Activated CD8-positive, alpha-beta memory T cell treated with anti-CD3 and anti-CD28 coated beads for 36 hours (primary cell): ENCODE measurements around the gene NRF1. TPM values are rescaled to one million over a fixed set of nuclear protein-coding genes. Genes with fewer than 3 reads are reported as not detected.

ENCODE experiments used
- CTCF ChIA-PET: fragments of 350-600 bp; sonication (Branson Sonifier 250); formaldehyde crosslinking; loops from one replicate; lab custom pipeline; 2021; ENCODE audit warnings: antibody characterized with exemption; lab: Charles Lee
- POLR2A ChIA-PET: fragments of 350-600 bp; sonication (Branson Sonifier 250); formaldehyde crosslinking; loops from one replicate; lab custom pipeline; 2021; ENCODE audit warnings: antibody characterized with exemption; lab: Charles Lee
- total RNA-seq, 2 experiments: library from RNA; stranded (reverse); gene quantifications; one replicate each; pipeline ENCODE4 v1.2.3, GENCODE V29; 2021

Gene NRF1
- total RNA-seq, 2 experiments from 2014 or later, result 21.8 to 23.3 TPM

GRCh38 chr7:129604713-129605437, 6.6 kb upstream of the NRF1 start:
- CTCF ChIA-PET, result interaction anchor here (0.9 to 2.1 kb wide), 2 partner anchors 176 to 237 kb away, joined by 3 to 7 read pairs; no protein-coding TSS in a partner anchor
- POLR2A ChIA-PET, result interaction anchor here (0.7 kb wide), 1 partner anchor 19 kb away, joined by 3 read pairs; no protein-coding TSS in a partner anchor

GRCh38 chr7:129605960-129606614, 5.4 kb upstream of the NRF1 start:
- ChIA-PET CTCF (interaction anchor here (0.6 to 2.1 kb wide), 3 partner anchors 61 to 238 kb away, joined by 3 to 7 read pairs (median 4); no protein-coding TSS in a partner anchor), POLR2A (no interaction called here)

DNA sequence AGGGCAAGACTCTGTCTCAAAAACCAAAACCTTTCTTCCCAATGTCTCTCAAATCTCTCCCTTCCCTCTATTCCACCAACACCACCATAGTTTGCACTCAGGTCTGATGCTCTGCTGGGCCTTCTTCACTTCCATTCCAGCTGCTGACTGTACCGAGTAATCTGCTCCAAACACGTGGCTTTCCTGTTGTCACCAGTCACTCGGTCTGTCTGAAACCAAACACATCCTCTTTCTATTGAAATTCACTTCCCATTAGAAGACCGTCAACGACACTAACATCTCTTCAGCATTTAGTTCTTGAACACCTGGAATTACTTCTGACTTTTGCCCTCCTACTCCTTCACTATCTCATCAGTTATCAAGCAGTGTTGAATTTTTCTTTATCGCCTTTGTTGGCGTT, 4.7 kb upstream of the NRF1 start:
- ChIA-PET POLR2A (no interaction called here), CTCF (interaction anchor here (2.1 kb wide), 1 partner anchor 239 kb away, joined by 7 read pairs; no protein-coding TSS in a partner anchor)

GRCh38 chr7:129607471-129608120, 3.9 kb upstream of the NRF1 start:
- CTCF ChIA-PET, result interaction anchor here (0.6 to 1.3 kb wide), 6 partner anchors 11 to 234 kb away, joined by 3 to 5 read pairs (median 3); no protein-coding TSS in a partner anchor
- POLR2A ChIA-PET, result interaction anchor here (0.6 kb wide), 1 partner anchor 109 kb away, joined by 3 read pairs; no protein-coding TSS in a partner anchor

DNA sequence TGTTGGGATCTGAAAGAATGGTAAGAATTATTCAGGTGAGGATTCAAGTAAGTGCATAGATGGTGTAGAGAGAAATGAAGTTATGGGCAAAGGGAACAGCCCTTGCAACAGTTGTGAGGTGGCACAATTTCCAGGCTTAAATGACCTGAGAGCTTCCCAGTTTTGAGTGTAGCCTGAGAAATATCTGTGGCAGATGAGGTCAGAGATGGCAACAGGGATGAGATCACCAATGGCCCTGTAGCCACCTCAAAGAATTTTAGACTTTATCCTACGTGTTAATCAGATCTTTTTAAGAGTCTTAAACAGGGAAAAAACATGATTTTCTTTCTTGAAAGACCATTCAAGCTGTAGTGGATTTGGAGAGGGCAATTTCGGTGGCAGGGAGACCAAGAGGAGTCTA, 1.9 kb upstream of the NRF1 start:
- CTCF ChIA-PET, result interaction anchor here (0.9 kb wide), 1 partner anchor 267 kb away, joined by 3 read pairs; no protein-coding TSS in a partner anchor
- POLR2A ChIA-PET, result no interaction called here

DNA sequence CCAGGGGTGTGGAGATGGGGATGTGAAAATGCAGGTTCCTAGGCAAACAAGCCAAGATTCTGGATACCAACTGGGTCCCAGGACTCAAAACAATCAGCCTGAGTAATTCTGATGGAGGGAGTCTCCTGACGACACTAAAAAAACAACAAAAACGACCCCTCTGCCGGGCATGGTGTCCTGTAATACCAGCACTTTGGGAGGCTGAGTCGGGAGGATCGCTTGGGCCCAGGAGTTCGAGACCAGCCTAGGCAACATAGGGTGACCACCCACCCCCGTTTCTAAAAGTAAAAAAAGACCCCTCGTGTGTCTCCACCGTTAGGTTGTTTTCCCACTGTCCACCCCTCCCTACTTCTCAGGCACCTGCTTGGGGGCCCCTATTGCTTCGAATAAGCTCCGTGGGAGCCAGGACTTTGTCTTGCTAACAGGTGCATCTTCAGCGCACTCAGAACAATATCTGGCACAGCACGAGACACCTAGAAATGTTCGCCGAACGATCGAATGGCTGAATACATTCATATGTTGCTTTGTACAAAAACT, 743 bp upstream of the NRF1 start:
- POLR2A ChIA-PET, result interaction anchor here (0.7 kb wide), 1 partner anchor 117 kb away, joined by 4 read pairs; no protein-coding TSS in a partner anchor
- CTCF ChIA-PET, result interaction anchor here (1.0 kb wide), 1 partner anchor 172 kb away, joined by 3 read pairs; no protein-coding TSS in a partner anchor

GRCh38 chr7:129612112-129613015, 844 bp downstream of the NRF1 start:
- ChIA-PET CTCF (interaction anchor here (0.6 to 1.7 kb wide), 8 partner anchors 25 to 213 kb away, joined by 3 to 6 read pairs (median 4); no protein-coding TSS in a partner anchor), POLR2A (interaction anchor here (0.7 to 1.1 kb wide), 3 partner anchors 16 to 341 kb away, joined by 3 read pairs; partner anchors contain the start of genes STRIP2 and UBE2H)

GRCh38 chr7:129613016-129613337, 1.5 kb downstream of the NRF1 start:
- ChIA-PET CTCF (interaction anchor here (0.5 to 1.7 kb wide), 5 partner anchors 35 to 174 kb away, joined by 3 to 4 read pairs (median 3); no protein-coding TSS in a partner anchor), POLR2A (interaction anchor here (0.7 to 1.1 kb wide), 3 partner anchors 16 to 340 kb away, joined by 3 read pairs; partner anchors contain the start of genes STRIP2 and UBE2H)

DNA sequence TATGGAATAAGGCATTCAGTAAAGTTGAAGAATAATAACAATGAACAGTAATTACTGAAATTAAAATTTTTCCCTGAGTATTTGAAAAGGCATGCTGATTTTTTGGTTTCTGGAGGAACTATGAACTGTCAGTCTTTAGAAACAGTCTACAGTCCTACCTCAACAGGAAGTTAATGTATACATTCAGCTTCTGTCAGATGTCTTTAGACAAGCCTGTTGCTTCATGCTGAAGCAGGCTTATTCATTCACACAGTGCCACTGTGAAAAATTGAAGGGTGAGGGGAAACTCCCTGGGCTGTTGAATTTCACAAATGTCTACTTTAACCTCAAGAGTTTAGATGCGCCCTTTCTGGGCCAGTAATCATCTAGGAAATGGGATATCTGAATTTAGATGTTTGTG, 3.5 kb downstream of the NRF1 start:
- POLR2A ChIA-PET, result no interaction called here
- CTCF ChIA-PET, result interaction anchor here (0.8 to 1.1 kb wide), 2 partner anchors 19 to 20 kb away, joined by 3 read pairs; no protein-coding TSS in a partner anchor

DNA sequence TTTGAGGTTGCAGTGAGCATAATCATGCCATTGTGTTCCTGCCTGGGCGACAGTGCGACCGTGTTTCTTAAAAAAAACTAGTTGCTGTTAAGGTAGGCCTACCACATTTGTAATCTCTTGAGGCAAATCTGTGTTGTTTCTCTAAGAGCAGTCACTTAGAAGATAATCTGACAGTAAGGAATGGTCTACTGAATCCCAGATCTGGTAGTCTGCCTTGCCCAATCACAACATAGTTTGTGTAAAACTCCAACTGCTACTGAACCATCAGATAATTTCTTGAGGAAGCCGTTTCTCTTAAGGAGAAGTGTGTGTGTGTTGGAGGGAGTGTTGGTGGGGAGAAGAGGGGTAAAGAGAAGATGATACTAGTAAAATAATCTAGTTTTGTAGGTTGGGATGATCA, 5.0 kb downstream of the NRF1 start:
- ChIA-PET POLR2A (no interaction called here), CTCF (no interaction called here)

GRCh38 chr7:129617178-129617577, 5.7 kb downstream of the NRF1 start:
- ChIA-PET POLR2A (no interaction called here), CTCF (no interaction called here)

GRCh38 chr7:129617652-129618051, 6.1 kb downstream of the NRF1 start:
- POLR2A ChIA-PET, result no interaction called here
- CTCF ChIA-PET, result interaction anchor here (0.8 kb wide), 1 partner anchor 207 kb away, joined by 3 read pairs; no protein-coding TSS in a partner anchor

DNA sequence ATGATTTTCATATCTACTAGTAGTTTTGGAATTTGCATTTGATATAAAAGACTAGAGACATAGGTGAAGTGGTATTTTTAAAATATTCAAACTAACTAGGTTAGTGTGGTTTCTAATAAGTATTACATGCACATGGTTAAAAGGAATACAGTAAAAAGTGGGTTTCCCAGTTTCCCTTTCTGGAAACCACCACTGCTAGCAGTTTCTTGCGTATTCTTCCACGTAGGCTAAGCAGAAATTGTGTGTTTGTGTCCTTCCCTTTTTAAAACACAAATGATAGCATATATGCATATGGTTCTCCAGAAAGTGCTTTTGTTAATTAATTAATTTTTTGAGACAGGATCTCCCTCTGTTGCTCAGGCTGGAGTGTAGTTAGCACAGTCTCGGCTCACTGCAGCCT, 15.4 kb downstream of the NRF1 start:
- POLR2A ChIA-PET, result no interaction called here
- CTCF ChIA-PET, result no interaction called here

DNA sequence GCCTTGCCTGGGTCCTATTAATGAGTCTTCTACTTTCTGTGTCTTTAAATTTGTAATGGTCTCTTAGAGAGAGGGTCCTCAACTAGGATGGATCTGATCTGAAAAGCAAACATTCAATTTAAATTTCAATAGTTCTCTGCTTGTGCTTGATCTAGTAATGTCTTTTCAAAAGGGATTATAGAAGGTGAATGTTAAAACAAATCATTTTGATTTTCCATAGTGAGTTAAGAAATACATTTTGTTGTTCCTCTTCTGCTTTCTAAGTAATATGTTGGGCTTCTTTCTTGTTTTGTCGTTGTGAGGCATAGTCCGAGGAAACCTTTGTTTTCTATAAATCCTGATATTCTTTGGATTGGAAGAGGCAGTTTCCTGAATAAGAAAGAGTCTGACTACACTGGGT, 18.8 kb downstream of the NRF1 start:
- ChIA-PET CTCF (no interaction called here), POLR2A (no interaction called here)

- CTCF ChIA-PET, result interaction anchor here (0.6 to 1.2 kb wide), 7 partner anchors 12 to 456 kb away, joined by 3 to 5 read pairs (median 3); no protein-coding TSS in a partner anchor
- POLR2A ChIA-PET, result interaction anchor here (0.6 kb wide), 1 partner anchor 53 kb away, joined by 4 read pairs; no protein-coding TSS in a partner anchor
These were observed 23.0 kb downstream of the NRF1 start for GRCh38 chr7:129634361-129635034.

GRCh38 chr7:129635300-129636029, 23.9 kb downstream of the NRF1 start:
- ChIA-PET POLR2A (interaction anchor here (0.6 kb wide), 1 partner anchor 52 kb away, joined by 4 read pairs; no protein-coding TSS in a partner anchor), CTCF (interaction anchor here (0.6 to 1.2 kb wide), 5 partner anchors 13 to 455 kb away, joined by 3 to 5 read pairs (median 3); no protein-coding TSS in a partner anchor)
